ENCODE results near the gene ATP13A5. TPM values are rescaled to one million over a fixed set of nuclear protein-coding genes. Genes with fewer than 3 reads are reported as not detected.

Gene ATP13A5
- total and polyA plus RNA-seq, 2 of the 8 experiments (the other 6 are each of a cell fraction or from before 2014, with no cell fraction given), result not detected

GRCh38 chr3:193305356-193305755 lies 73.2 kb downstream of the ATP13A5 start:
- no peak overlapping the region for H2AK5ac ChIP-seq (ENCODE audit: low read depth, low read length)
- DNase-seq (ENCODE audit: low read depth in 1 of 2, low spot score in 2 of 2) (no peak), FAIRE-seq (no peak)
- no peaks in the 10 kb centered on the region for H4K20me1 ChIP-seq (replicated peaks in 1 of 2; ENCODE audit: control insufficient read depth in 1 of 2, insufficient read depth in 2 of 2, low read length in 2 of 2)
- no peak overlapping the region for H3K4me2 ChIP-seq (ENCODE audit: insufficient read depth in 1 of 2, low read depth in 2 of 2, low read length in 2 of 2)
- WGBS, 2 experiments (ENCODE audit: extremely low coverage in 1 of 2, insufficient coverage in 1 of 2, insufficient read length in 1 of 2, insufficient replicate concordance in 2 of 2, low coverage in 1 of 2, low lambda C conversion rate in 2 of 2, missing lambda C conversion rate in 1 of 2), result 100% methylated on average over 1 of the region's 1 CpG; no CpG with 5 or more reads in 1 of the 2 experiments
- H3K4me3 ChIP-seq (ENCODE audit: extremely low read depth in 1 of 4, insufficient read depth in 2 of 4, low read depth in 3 of 4, low read length in 4 of 4), result no peak overlapping the region
- ChIA-PET POLR2A (ENCODE audit: partially characterized antibody) (no interaction called here), CTCF (ENCODE audit: partially characterized antibody) (no interaction called here)
- H3K36me3 ChIP-seq (ENCODE audit: control insufficient read depth in 2 of 4, insufficient read depth in 4 of 4, low read length in 3 of 4), result no peaks in the 10 kb centered on the region
- H2BK5ac ChIP-seq (ENCODE audit: low read depth, low read length), result no peak overlapping the region
- H2AFZ ChIP-seq (ENCODE audit: low read length), result no peak overlapping the region
- TF ChIP-seq POLR2A (IDR thresholded peaks at IDR 0.05; ENCODE audit: control extremely low read depth in 1 of 2, low read depth in 2 of 2, low read length in 2 of 2) (no peak), GABPA (IDR thresholded peaks at IDR 0.05; ENCODE audit: borderline replicate concordance, insufficient read depth, low read length) (no peak), BCL11A (IDR thresholded peaks at IDR 0.05; ENCODE audit: low read depth in 2 of 2, low read length in 2 of 2) (no peak), RXRA (IDR thresholded peaks at IDR 0.05; ENCODE audit: insufficient read depth, low read depth, low read length) (no peak), SP2 (IDR thresholded peaks at IDR 0.05; ENCODE audit: low read length) (no peak), RFX5 (IDR thresholded peaks at IDR 0.05; ENCODE audit: borderline replicate concordance, low read depth, low read length) (no peak), CHD1 (IDR thresholded peaks at IDR 0.05; ENCODE audit: low read depth, low read length) (no peak), ZNF274 (IDR thresholded peaks at IDR 0.05; ENCODE audit: borderline replicate concordance, extremely low read depth, low read length) (no peak), CTBP2 (IDR thresholded peaks at IDR 0.05; ENCODE audit: borderline replicate concordance, insufficient read depth, insufficient read length, low read length) (no peak), KDM4A (IDR thresholded peaks at IDR 0.05; ENCODE audit: low read depth, low read length, severe bottlenecking) (no peak), TCF12 (IDR thresholded peaks at IDR 0.05; ENCODE audit: low read depth, low read length) (no peak), SIX5 (IDR thresholded peaks at IDR 0.05; ENCODE audit: low read depth, low read length) (no peak), TAF1 (IDR thresholded peaks at IDR 0.05; ENCODE audit: low read depth, low read length) (no peak), CBX8 (IDR thresholded peaks at IDR 0.05; ENCODE audit: borderline replicate concordance, low read depth, low read length) (no peak)
- H3K4me1 ChIP-seq (replicated peaks in 1 of 4; ENCODE audit: control insufficient read depth in 3 of 4, insufficient read depth in 4 of 4, low read length in 3 of 4), result no peaks in the 10 kb centered on the region
- H3K56ac ChIP-seq (replicated peaks; ENCODE audit: insufficient read length, low read depth, low read length), result no peak overlapping the region
- no peak overlapping the region for H3K9ac ChIP-seq (replicated peaks in 1 of 4; ENCODE audit: extremely low read depth in 1 of 4, low read depth in 3 of 4, low read length in 3 of 4)
- H4K5ac ChIP-seq (ENCODE audit: insufficient read length, low read depth, low read length), result no peak overlapping the region
- no peak overlapping the region for H3K18ac ChIP-seq (ENCODE audit: extremely low read depth, low read length)
- no peak overlapping the region for H3K23ac ChIP-seq (ENCODE audit: insufficient read length)
- H2BK20ac ChIP-seq (ENCODE audit: low read length), result no peak overlapping the region
- H4K8ac ChIP-seq (ENCODE audit: extremely low read depth, insufficient read depth, low read length), result no peak overlapping the region
- no peak overlapping the region for H4K91ac ChIP-seq (replicated peaks; ENCODE audit: insufficient read length, low read length)
- H3K9me3 ChIP-seq (ENCODE audit: insufficient read depth in 2 of 2, low read depth in 1 of 2, low read length in 1 of 2), result no peaks in the 10 kb centered on the region
- H3K23me2 ChIP-seq (ENCODE audit: low read depth, low read length), result no peaks in the 10 kb centered on the region
- no peak overlapping the region for H2BK15ac ChIP-seq (ENCODE audit: low read length)
- no peaks in the 10 kb centered on the region for H3K27me3 ChIP-seq (replicated peaks in 1 of 4; ENCODE audit: control insufficient read depth in 3 of 4, extremely low read depth in 1 of 4, insufficient read depth in 3 of 4, low read length in 3 of 4)
- no peaks in the 10 kb centered on the region for H3K79me1 ChIP-seq (ENCODE audit: low read depth, low read length)
- no peak overlapping the region for H2BK12ac ChIP-seq (ENCODE audit: low read depth, low read length)
- no peak overlapping the region for H3K14ac ChIP-seq (ENCODE audit: insufficient read length)
- H2BK120ac ChIP-seq (replicated peaks; ENCODE audit: low read depth, low read length), result no peak overlapping the region
- no peak overlapping the region for H3K27ac ChIP-seq (ENCODE audit: low read depth, low read length)
- H3K79me2 ChIP-seq (ENCODE audit: control insufficient read depth in 1 of 2, insufficient read depth in 2 of 2, low read length in 2 of 2), result no peaks in the 10 kb centered on the region
- no peak overlapping the region for H3K4ac ChIP-seq (replicated peaks; ENCODE audit: insufficient read length, low read depth, low read length)
